Measurements from ENCODE around the gene RMI2.

The RMI2 gene

DNA sequence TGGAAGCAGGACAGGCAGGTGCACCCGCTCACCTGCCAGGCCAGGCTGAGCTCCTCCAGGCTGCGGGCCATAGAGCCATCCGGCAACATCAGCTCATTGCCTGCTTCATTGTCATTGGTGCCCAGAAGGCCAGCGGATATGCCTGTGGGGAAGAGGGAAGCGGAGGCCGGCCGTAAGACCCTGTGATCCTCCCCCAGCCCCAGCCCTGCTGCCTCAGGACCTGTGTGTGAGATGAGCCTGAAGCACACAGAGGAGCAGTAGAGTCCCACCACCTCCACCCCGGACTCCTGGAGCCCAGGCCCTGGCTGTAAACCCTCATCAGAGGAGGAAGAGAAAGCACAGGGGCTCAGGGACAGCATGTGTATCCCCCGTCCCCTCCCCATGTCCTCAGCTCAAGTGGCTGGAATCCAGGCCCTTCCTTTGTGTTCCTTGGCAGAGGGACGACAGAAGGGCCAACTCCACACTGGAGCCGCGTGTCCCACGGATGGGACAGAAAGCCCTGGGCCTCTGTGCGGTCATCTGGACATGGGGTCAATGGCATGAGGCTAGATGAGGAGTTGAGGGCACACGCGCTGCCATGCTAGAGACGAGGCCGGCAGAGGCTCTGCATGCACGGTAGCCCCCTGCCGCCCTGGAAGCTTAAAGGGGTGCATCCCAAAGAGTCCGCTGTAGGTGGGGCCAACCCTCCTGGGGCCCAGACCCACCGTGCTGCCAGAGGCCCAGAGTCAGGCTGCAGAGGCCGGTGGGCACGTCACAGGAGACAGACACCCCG is 39.1 kb downstream of the RMI2 start:
- DNase-seq (ENCODE audit: low read depth in 2 of 2), result no peak

DNA sequence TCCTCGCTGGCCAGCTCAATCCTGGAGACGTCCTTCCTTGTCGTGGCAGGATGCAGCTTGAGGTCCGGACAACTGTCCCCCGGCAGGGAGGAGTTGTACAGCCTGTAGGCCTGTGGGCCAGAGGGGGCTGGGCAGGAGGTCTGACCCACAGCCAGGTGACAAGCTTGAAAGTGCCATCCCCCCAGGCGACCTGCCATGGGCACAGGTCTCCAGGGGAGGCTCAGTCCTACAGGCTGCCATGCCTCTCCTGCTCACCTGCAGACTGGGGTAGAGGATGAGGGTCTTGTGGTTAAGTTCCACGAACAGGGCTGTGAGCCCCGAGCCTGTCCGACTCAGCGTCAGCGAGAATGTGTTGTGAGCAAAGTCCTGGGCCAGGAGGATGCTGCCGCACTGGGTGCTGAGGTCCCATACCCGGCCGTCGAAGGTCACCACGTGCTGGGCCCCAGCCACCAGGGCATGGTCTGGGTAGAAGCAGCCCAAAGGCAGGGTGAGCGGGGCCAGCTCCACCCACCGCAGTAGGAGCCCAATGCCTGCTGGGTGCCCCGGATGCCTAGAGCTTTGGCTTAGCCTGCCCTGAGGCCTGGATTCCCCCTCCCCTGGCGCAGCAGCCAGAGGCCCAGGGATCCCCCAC is 39.8 kb downstream of the RMI2 start:
- no peak for DNase-seq (ENCODE audit: low read depth in 2 of 2)

DNA sequence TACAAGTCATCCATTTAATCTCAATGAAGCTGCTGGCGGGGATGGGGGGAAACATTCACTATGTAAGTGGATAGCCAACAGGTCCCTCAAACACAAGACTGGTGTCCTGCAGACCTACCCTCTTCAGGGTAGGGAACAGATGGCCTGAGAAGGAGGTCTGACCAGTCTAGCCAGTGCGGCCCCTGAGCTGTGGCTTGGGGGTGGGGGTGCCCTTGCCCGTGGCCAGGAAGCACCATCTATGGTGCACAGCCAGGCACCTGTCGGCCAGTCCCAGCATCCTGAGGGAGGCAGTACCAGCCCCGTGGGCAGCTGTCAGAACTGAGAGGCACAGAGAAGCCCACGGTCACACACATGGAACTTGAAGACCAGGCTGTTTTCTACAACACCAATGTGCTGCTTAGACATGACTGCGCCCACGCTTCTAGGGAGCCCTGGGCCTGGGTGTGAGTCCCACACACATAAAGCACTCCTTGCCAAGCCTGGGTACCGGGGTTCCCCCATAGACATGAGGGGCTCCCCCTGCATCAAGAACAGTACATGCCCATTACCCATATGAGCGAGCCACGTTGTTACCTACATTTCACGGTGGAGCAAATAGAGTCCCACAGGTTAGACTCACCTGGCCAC is 40.9 kb downstream of the RMI2 start:
- no peak for DNase-seq (ENCODE audit: low read depth in 2 of 2)

DNA sequence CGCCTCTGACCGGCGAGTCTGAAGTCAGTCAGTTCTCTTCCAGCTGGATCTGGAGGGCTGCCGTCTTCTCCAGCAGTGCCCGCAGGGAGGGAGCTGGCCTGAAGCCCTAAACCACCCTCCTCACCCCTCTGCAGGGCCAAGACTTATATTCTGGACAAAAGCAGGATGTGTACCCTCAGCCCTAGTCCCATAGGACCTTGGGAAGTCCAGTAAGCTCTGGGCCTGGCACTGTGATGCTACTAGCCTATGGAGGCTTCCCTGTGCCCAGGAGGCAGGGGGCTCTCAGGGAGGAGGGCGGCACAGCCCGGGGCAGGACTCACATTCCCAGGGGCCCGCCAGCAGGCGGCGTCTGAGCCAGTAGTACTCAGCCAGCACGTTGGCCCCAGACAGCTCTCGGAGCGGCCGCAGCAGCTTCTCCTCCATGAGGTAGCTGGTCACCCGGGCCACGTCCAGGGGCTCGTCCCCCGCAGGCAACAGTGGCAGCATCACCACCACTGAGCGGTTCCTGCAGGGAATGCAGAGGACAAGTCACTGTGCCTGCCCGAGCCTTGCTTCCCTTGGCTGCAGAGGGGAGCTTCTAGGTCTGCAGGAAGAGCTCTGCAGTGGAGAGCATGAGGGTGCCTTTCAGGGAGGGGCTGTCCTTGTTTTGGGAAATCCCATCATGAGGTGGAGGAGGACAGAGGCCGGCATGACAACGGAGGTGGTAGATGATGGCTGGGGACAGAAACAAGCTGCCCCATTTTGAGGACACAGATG is 41.7 kb downstream of the RMI2 start:
- DNase-seq (ENCODE audit: low read depth in 2 of 2), result no peak

DNA sequence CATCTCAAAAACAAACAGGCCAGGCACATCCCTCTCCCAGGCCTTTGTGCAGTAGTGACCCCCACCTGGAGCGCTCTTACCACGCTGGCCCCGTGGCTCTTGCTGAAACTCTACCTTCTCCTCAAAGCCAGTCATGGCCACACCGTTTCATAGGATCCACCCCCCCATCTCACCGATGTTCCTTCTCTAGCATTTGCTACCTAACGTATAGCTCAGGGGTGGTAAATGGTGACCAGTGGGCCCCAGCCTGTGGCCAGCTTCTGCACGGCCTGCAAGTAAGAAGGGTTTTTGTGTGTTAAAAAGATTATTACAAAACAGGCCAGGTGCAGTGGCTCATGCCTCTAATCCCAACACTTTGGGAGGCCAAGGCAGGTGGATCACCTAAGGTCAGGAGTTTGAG is 43.8 kb downstream of the RMI2 start:
- no peak for DNase-seq (ENCODE audit: low read depth in 2 of 2)

DNA sequence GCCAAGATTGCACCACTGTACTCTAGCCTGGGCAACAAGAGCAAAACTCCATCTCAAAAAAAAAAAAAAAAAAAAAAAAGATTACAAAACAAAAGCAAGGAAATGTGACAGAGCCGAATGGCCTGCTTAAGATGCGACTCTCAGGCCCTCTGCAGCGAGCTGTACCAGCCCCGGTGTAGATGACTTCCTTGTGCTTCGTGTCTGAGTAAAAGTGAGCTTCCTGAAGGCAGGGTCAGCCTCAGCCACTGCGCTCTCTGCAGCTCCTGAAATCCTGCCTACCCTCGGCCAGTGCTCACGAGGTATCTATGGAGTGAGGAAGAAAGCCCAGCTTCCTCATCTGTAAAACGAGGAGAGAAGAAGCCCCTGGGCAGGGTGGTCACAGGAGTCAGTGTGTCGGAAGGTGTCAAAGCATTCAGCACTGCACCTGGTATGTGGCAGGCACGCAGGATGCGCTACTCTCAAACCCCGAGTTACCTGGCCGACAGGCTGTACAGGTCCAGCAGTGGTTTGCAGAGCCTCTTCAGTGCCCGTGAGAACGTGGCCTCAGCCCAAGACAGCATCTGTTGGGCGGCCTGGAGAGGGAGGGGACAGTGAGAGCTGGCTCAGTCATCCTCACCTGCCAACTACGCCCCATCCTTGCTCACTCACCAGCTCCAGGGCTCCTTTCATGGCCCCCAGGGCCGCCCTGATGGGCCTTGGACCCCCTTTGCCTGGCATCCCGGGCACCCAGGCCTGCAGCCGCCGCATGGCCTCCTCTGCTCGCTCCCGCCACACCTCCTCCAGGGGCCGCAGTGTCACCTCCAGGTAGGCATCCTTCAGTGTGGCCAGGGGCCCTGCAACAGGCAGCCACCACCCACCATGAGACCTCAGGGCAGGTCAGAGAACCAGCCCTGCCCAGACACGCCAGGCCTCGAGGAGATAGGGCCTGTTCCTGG is 44.6 kb downstream of the RMI2 start:
- DNase-seq (ENCODE audit: low read depth in 2 of 2), result no peak

DNA sequence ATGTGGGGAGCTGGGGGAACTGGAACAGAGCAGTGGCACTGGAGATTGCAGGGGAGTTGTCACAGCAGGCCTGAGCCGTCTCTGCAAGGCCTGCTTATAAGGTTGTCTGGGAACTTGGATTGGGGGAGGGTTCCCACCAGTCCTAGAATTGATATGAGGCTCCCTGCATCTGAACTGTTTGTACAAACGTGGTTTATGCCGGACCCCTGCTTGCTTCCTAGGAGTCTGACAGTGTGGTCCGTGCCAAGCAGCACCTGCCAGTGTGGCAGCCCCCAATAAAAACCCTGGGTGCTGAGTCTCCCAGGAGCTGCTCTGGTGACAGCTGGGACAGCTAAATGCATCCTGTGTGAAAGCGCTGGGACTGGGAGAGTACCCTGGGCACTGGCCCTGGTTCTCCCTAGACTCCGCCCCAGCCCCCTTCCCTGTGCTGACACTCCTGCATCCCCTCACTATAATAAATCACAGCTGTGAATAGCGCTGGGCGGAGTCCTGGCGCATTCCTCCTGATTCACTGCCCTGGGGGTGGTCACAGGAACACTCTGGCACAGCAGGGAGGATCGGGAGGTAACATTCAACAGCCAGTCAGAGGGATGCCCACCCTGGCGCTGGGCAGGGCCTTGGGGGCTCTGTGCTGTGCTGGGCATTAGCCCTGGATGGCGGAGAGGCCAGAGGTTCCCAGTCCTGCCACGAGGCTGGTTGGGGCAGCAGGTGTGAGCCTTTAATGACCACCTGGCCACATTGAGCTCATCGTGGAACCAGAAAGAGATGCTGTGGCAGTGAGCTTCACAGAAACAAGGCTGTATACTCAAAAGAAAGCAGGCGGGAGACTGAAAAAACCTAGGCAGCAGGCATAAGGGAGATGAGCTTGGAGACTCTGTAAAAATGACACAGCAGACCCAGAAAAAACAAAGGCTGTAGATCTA is 45.6 kb downstream of the RMI2 start:
- DNase-seq (ENCODE audit: low read depth in 2 of 2), result no peak

DNA sequence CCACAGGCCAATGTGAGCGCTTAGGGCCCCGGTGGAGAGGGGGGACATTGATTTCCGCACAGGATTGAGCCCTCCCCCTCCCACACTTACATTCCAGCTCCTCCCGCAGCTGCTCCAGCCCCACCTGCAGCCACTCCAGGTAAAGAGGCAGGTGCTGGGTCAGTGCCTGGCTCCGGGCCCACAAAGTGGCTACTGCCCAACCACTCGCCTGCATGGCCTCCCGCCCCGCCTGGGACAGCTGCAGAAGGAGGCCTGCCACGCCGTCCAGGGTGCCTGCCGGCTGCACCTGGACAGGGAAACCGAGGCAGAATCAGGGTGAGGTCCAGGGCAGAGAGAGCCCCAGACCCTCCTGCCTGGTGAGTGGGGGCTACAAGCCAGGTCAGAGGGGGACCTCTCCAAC is 46.3 kb downstream of the RMI2 start:
- no peak for DNase-seq (ENCODE audit: low read depth in 2 of 2)

DNA sequence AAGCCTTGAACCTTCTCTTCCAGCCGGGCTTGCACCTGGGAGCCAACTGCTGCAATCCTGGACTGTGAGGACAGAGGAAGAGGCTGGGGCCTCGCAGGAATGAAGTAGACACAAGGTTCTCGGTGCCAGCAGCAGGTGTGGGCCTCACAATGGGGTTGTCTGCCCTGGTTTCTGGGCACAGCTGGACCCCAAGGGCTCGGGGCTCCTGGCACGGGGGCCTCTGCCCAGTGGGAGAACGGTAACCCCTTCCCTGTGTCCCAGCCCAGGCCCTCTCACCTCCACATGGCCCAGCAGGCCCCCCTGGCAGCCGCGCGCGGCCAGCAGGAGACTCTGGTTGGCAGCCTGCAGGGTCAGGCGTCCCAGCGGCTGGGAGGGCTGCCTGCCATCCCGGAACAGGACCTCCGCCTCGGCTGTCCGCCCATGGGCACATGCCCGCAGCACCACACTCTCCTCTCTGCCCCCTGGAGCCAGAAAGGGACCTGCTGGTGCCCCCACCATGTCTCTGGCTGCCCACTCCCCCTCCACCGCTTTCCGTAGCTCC is 46.9 kb downstream of the RMI2 start:
- DNase-seq (ENCODE audit: low read depth in 2 of 2), result no peak

DNA sequence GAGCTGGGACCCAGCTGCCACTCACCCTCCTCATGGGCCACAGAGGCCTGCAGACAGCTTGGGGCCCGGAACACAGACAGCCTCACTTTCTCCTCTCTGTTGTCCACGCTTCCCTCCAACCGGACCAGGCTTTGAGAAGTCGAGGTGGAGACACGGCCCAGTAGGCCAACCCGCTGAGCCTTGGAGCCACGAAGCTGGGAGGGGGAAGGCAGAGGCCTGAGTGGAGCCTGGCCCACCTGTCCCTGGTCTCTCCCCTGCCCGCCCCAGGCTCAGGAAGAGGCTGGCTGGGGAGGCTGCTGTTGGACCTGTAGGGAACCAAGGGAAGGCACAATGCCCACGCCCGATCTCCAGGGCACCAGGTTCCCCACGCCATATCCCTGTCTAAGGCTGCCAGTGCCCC is 48.1 kb downstream of the RMI2 start:
- DNase-seq (ENCODE audit: low read depth in 2 of 2), result no peak

DNA sequence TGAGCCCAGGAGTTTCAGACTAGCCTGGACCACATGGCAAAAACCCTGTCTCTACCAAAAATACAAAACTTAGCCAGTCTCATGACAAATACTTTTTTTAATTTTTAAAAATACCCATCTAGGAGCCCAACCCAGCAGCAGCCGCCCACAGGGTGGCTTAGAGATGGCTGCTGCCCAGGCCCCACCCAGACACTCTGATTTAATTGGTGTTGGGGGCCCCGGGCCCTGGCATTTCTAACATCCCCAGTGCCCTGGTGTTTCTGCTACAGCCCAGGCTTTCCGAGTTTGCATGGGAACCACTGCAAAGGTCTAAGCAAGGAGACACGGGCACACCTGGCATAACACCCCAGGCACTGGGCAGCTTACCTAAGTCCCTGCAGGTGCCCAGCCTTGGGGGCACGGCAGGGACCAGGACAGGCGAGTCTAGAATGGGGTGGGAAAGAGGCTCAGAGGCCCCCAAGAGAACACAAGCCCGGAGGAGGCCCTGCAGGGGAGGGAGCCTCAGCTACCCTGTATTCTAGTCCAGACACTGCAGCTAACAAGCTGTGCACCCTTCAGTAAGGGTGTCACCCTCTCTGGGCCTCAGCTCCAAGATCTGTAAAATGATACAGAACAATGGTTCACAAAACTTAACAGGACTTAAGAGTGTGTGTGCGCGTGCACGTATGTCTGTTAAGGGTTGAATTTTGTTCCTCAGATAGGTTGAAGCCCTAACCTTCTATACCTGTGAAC is 48.8 kb downstream of the RMI2 start:
- DNase-seq (ENCODE audit: low read depth in 2 of 2), result no peak

DNA sequence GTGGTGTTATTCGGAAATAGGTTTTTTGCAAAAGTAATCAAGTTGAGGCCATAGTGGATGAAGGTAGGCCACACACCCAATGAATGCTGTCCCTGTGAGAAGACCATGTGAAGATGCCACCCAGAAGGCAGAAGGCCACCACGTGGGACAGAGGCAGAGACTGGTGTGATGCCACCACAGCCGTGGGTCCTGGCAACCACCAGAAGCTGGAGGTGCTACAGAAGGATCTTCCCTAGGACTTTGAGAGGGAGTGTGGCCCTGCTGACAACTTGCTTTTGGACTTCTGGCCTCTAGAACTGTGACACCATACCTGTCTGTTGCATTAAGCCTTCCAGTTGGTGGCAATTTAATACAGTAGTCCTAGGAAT is 49.3 kb downstream of the RMI2 start:
- DNase-seq (ENCODE audit: low read depth in 2 of 2), result no peak

DNA sequence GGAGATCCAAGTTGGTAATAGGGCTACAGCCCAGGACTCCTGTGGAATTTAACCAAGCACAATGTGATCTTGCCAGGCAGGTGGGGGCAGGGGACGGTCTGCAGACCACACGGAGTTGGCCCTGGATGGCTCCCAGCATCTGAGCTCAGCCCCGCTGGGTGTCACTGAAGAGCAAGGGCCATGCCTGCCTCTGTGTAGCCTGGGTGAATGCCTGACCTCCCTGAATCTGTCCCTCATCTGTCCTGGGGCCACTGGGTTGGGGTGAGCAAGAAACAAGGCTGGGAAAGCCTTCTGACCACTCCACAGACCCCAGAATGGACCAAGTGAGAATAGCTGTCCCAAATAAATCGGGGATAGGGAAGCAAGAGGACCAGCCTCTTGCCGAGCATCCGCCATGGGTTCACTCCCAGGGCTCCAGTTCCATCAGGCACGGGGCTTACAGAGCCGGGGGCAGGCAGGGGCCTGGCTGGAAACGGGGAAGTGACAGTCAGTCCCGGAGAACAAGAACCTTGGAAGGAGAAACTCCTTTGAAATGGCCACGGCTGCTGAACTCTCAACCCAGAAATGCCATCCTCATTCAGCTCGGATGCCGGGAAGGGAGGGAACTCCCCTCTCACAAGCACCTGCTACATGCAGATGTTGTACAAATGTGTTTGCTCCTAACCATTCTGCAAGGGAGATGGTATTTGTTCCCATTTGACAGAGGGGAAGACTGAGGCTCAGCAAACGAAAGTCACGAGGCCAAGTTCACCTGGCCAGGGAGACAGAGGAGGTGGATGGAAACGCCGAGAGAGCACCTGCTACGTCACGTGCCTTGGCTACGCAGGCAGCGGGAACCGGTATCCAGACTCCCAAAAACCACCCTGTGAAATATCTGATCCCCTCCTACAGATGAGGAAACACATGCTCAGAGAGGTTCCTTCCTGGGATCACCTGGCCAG is 50.0 kb downstream of the RMI2 start:
- no peak for DNase-seq (ENCODE audit: low read depth in 2 of 2)

DNA sequence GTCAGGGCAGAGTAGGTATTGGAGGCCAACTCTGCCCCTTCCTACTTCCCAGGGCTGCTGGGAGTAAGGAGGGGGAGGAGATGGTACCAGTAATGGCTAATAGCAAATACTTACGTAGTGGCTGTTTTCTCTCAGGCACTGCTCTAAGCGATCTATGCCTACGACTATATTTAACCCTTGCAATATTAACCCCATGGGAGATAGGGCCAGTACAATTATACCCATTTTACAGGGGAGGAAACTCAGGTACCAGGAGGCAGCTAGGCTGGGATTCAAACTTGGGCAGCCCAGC is 50.6 kb downstream of the RMI2 start:
- DNase-seq (ENCODE audit: low read depth in 2 of 2), result no peak

DNA sequence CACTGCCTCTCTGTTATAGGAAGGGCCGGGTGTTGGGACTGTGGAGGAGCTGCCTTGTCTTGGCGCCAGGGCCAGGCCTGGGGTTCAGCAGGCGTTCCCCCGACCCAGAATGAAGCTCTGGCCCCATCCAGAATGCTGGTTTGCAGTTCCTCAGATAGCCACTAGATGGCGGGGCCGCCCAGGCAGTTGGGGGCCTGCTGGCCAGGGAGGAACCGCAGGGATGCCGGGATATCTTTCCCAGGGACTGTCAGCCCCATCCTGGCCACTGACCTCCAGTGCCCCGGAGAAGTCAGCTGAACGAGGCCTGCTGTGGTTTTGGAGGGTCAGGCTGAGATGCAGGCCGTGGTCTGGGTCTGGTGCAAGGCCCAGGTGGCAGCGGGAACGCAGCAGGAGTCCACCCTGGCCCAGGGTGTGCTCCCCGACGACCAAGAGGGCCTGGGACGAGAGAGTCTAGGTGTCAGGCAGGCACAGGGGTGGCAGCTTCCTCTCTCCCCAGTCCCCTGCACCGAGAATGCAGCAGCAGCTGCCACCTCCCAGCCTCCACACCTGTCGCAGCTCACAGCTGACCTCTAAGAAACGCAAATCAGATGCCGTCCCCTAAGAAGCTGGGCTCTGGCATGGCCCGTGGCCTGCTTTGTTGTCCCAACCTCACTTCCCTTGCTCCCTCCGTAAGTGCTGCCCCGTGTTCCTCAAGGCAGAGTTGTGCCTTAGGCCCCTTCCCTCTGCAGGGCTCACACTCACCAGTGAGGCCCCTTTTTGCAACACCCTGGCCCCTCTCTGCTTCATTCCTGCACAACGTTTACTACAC is 51.2 kb downstream of the RMI2 start:
- peak; percentile 61 to 64 for DNase-seq (ENCODE audit: low read depth in 2 of 2)

DNA sequence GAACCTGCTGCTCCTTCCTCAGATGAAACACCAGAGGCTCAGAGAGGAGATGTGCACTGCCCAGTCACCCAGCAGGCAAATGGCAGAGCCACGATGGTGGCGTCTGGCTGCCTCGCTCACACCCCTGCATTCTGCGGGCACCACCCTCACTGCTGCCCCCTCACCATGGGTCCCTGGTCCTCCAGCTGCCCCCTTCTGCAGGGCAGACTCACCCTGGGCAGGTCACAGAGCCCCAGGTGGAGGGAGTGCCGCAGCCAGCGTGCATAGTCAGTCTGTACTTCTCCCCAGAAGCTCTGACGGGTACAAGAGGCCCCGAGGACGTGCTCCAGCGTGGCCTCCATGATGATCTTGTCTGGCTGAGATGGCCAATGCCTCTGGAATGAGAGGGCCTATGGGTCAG is 52.9 kb downstream of the RMI2 start:
- DNase-seq (ENCODE audit: low read depth in 2 of 2), result no peak

DNA sequence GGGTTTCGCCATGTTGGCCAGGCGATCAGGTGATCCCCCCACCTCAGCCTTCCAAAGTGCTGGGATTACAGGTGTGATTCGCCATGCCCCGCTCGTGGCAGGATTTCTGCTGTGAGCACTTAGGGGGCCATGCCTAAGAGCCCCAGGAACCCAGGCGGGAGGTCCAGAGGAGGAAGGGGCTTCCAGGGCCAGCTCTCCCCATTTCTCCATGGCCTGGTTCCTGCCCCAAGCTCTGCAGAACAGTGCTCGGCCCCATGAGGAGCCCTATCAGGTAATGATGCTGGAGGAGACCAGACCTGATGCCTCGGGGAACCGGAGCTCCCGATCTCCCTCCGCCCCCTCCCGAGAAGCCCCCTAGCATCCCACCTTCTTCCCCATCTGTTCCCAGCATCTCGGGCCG is 53.6 kb downstream of the RMI2 start:
- DNase-seq (ENCODE audit: low read depth in 2 of 2), result no peak
